Upper lobe of left lung (tissue), 6 donors: ENCODE measurements around the gene CHAC2. TPM values are rescaled to one million over a fixed set of nuclear protein-coding genes. Genes with fewer than 3 reads are reported as not detected.

Experiments
- ATAC-seq, 2 donors: fragments of 200-7000 bp; cut with Tn5 transposase; one replicate each; pipeline ENCODE4 v1.9.1; 2022; ENCODE audit warnings: mild to moderate bottlenecking in 2 of 2, moderate library complexity in 2 of 2; ENCODE audit not compliant: low FRiP score in 2 of 2
- DNase-seq, 2 donors: peaks; one replicate each; pipeline ENCODE4 v3.0.0-alpha.2; 2019 to 2020
- H3K27ac ChIP-seq, 4 donors: fragments of 200-600 bp; sonication (generic); one replicate each; pipeline ENCODE4 v1.5.1; 2016 to 2019
- H3K27me3 ChIP-seq, 4 donors: fragments of 200-600 bp; sonication (generic); one replicate each; pipeline ENCODE4 v1.5.1; 2017 to 2019
- H3K36me3 ChIP-seq, 4 donors: fragments of 200-600 bp; sonication (generic); one replicate each; pipeline ENCODE4 v1.5.1; 2016 to 2019
- H3K4me1 ChIP-seq, 4 donors: fragments of 200-600 bp; sonication (generic); one replicate each; pipeline ENCODE4 v1.5.1; 2018 to 2019
- H3K4me3 ChIP-seq, 4 donors: fragments of 200-600 bp; sonication (generic); one replicate each; pipeline ENCODE4 v1.5.1; 2017 to 2019; ENCODE audit warnings: mild to moderate bottlenecking in 2 of 4, moderate library complexity in 1 of 4
- H3K9me3 ChIP-seq, 4 donors: fragments of 200-600 bp; sonication (generic); one replicate each; pipeline ENCODE4 v1.5.1; 2018 to 2019
- EP300 ChIP-seq, 4 donors: sonication (generic); formaldehyde crosslinking; IDR thresholded peaks; one replicate each; pipeline ENCODE4 v1.5.1; 2017; ENCODE audit warnings: antibody characterized with exemption in 4 of 4, control low read depth in 2 of 4
- POLR2A ChIP-seq, 4 donors: fragments of 450-650 bp; IDR thresholded peaks; one replicate each; pipeline ENCODE4 v1.5.1; 2016 to 2017; ENCODE audit warnings: antibody characterized with exemption in 4 of 4, mild to moderate bottlenecking in 2 of 4
- POLR2AphosphoS5 ChIP-seq, 2 donors: sonication (generic); formaldehyde crosslinking; IDR thresholded peaks; one replicate each; pipeline ENCODE4 v1.5.1; 2017; ENCODE audit warnings: antibody characterized with exemption in 2 of 2
- WGBS, 2 donors: methylation state at CpG; one replicate each; pipeline ENCODE4 v1.1.5; 2017 to 2018; 5-methylcytosine and 5-hydroxymethylcytosine counted together
- total RNA-seq, 6 donors: library from RNA; depleted of rRNA in 4 of 6; stranded (reverse); fragments of >200 nt in 4 of 6; gene quantifications; one replicate each; pipeline versions ENCODE4 v1.1.0 to v1.2.1, GENCODE V29; 2016 to 2021
- TF ChIP-seq, protein P1 (sequence below), 6 experiments: fragments of 450-650 bp in 4 of 6; fragments of 200-600 bp in 2 of 6; sonication (generic) in 2 of 6; IDR thresholded peaks; one replicate each; pipeline ENCODE4 v1.5.1; 2016 to 2019; ENCODE audit warnings: antibody characterized with exemption in 6 of 6
- donor health status: DM: no; HTN: no; CAD: no; lungs with moderate emphysema.
- donor health status: DM: no; HTN: yes; CAD: no; lungs with severe emphysema.

CHAC2 gene
- total RNA-seq, 6 donors from 2014 or later = 0.55 to 5.2 (median 3.1) TPM

- 88 to 91% methylated on average over 1 of the region's 1 CpG for WGBS, 2 donors
- no peak for DNase-seq
- no peaks in the 10 kb centered on the region for H3K4me1 ChIP-seq
These were observed 38.4 kb upstream of the CHAC2 start for GRCh38 chr2:53729143-53729762.

GRCh38 chr2:53737091-53737490 lies 30.5 kb upstream of the CHAC2 start:
- no peak for ATAC-seq
- no peaks in the 10 kb centered on the region for H3K4me1 ChIP-seq
- no peak overlapping the region for H3K4me3 ChIP-seq
- peak in 1 of 2 donors; percentile 33 for DNase-seq
- no peaks in the 10 kb centered on the region for H3K9me3 ChIP-seq
- no peak overlapping the region for H3K27ac ChIP-seq
- no peak for TF ChIP-seq POLR2AphosphoS5 (IDR thresholded peaks at IDR 0.05)
- no peak for TF ChIP-seq EP300 (IDR thresholded peaks at IDR 0.05)
- TF ChIP-seq, protein P1, sequence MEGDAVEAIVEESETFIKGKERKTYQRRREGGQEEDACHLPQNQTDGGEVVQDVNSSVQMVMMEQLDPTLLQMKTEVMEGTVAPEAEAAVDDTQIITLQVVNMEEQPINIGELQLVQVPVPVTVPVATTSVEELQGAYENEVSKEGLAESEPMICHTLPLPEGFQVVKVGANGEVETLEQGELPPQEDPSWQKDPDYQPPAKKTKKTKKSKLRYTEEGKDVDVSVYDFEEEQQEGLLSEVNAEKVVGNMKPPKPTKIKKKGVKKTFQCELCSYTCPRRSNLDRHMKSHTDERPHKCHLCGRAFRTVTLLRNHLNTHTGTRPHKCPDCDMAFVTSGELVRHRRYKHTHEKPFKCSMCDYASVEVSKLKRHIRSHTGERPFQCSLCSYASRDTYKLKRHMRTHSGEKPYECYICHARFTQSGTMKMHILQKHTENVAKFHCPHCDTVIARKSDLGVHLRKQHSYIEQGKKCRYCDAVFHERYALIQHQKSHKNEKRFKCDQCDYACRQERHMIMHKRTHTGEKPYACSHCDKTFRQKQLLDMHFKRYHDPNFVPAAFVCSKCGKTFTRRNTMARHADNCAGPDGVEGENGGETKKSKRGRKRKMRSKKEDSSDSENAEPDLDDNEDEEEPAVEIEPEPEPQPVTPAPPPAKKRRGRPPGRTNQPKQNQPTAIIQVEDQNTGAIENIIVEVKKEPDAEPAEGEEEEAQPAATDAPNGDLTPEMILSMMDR (IDR thresholded peaks at IDR 0.05) = no peak
- no peak for TF ChIP-seq POLR2A (IDR thresholded peaks at IDR 0.05)
- no peaks in the 10 kb centered on the region for H3K27me3 ChIP-seq
- whole genome bisulfite sequencing, 2 donors = 79 to 97% methylated on average over 5 of the region's 5 CpGs
- peaks cover 0 to 3% (median 0%) of the 10 kb centered on the region in 4 donors for H3K36me3 ChIP-seq

More at GRCh38 chr2:53729143-53729762, 38.4 kb upstream of the CHAC2 start:
- no peak for TF ChIP-seq EP300 (IDR thresholded peaks at IDR 0.05)
- no peak for TF ChIP-seq POLR2AphosphoS5 (IDR thresholded peaks at IDR 0.05)
- TF ChIP-seq, protein P1 (IDR thresholded peaks at IDR 0.05) = no peak
- no peak for TF ChIP-seq POLR2A (IDR thresholded peaks at IDR 0.05)
- Histone ChIP-seq H3K27ac (no peak overlapping the region), H3K36me3 (peaks cover 0 to 7% (median 2%) of the 10 kb centered on the region in 4 donors), H3K9me3 (no peaks in the 10 kb centered on the region), H3K4me3 (no peak overlapping the region), H3K27me3 (no peaks in the 10 kb centered on the region)
- ATAC-seq = no peak

GRCh38 chr2:53739032-53739431 lies 28.6 kb upstream of the CHAC2 start:
- peaks cover 0 to under 1% (median 0%) of the 10 kb centered on the region in 4 donors for H3K36me3 ChIP-seq
- no peak overlapping the region for H3K4me3 ChIP-seq
- ATAC-seq = no peak
- 71 to 76% methylated on average over 1 of the region's 1 CpG for WGBS, 2 donors
- no peaks in the 10 kb centered on the region for H3K27me3 ChIP-seq
- no peak for DNase-seq
- H3K9me3 ChIP-seq = no peaks in the 10 kb centered on the region
- H3K27ac ChIP-seq = no peak overlapping the region
- H3K4me1 ChIP-seq = no peaks in the 10 kb centered on the region
- TF ChIP-seq POLR2A (IDR thresholded peaks at IDR 0.05) (no peak), POLR2AphosphoS5 (IDR thresholded peaks at IDR 0.05) (no peak), EP300 (IDR thresholded peaks at IDR 0.05) (no peak)
- TF ChIP-seq, protein P1 (IDR thresholded peaks at IDR 0.05) = no peak

DNA sequence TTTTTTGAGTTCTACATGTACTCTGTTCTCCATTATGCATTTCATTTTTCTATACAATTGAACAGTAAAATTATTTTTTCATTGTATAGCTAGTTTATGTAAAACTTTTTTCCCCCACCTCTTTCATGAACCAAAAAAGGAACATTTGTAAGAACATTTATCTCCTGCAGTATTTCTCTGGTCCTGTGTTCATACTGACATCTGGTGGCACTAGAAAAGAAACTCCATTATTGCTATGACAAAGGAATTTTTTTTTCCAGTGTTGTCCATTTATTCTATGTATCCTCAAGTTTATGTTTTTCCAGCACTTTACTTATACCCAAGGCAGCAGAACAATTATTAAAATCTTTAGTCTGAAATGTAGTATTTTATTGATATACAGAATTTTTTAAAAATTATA lies 27.4 kb upstream of the CHAC2 start:
- H3K4me1 ChIP-seq = peaks cover 0 to 2% (median 0%) of the 10 kb centered on the region in 4 donors
- no peak overlapping the region for H3K27ac ChIP-seq
- H3K36me3 ChIP-seq = no peaks in the 10 kb centered on the region
- ATAC-seq (no peak), DNase-seq (no peak)
- no peaks in the 10 kb centered on the region for H3K9me3 ChIP-seq
- H3K4me3 ChIP-seq = no peak overlapping the region
- H3K27me3 ChIP-seq = no peaks in the 10 kb centered on the region
- TF ChIP-seq, protein P1 (IDR thresholded peaks at IDR 0.05) = peak in 1 of 6 experiments; percentile 16
- no peak for TF ChIP-seq POLR2A (IDR thresholded peaks at IDR 0.05)
